Endothelial cell of umbilical vein (primary cell): Measurements from ENCODE around the gene ITGA8.

Source experiments
- EZH2 ChIP-seq: IDR thresholded peaks from 2 replicates; pipeline ENCODE4 v1.6.1; 2012; ENCODE audit warnings: borderline replicate concordance, low read depth, mild to moderate bottlenecking, moderate library complexity, low read length, inconsistent platforms; ENCODE audit not compliant: severe bottlenecking
- POLR2A ChIP-seq: IDR thresholded peaks from 2 replicates; pipeline ENCODE4 v1.6.1; 2012; ENCODE audit warnings: low read depth, mild to moderate bottlenecking, control low read depth, low read length
- TF ChIP-seq, protein P1 (sequence below), 2 donors: IDR thresholded peaks; 1 replicate in 1 of 2; 2 replicates in 1 of 2; pipeline ENCODE4 v1.5.1; 2011; ENCODE audit warnings: low read length in 2 of 2, mild to moderate bottlenecking in 2 of 2, moderate library complexity in 2 of 2, control low read depth in 1 of 2, inconsistent platforms in 1 of 2, low read depth in 1 of 2; ENCODE audit not compliant: insufficient read depth in 1 of 2; ENCODE audit errors: extremely low read depth in 1 of 2

DNA sequence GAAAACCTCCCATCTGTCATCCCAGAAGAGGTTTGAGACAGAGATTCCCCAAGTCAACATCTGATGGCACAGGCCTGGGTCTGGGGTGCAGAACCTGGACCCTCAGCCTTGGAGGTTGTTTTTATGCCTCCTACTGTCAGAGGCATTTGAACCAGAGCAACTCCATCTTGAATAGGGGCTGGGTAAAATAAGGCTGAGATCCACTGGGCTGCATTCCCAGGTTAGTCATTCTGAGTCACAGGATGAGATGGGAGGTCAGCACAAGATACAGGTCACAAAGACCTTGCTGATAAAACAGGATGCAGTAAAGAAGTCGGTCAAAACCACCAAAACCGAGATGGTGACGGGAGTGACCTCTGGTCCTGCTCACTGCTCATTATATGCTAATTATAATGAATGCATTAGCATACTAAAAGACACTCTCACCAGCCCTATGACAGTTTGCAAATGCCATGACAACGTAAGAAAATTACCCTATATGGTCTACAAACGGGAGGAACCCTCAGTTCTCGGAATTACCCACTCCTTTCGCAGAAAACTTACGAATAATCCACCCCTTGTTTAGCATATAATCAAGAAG, 92.0 kb downstream of the ITGA8 start:
- no peak for TF ChIP-seq EZH2
- TF ChIP-seq, protein P1, sequence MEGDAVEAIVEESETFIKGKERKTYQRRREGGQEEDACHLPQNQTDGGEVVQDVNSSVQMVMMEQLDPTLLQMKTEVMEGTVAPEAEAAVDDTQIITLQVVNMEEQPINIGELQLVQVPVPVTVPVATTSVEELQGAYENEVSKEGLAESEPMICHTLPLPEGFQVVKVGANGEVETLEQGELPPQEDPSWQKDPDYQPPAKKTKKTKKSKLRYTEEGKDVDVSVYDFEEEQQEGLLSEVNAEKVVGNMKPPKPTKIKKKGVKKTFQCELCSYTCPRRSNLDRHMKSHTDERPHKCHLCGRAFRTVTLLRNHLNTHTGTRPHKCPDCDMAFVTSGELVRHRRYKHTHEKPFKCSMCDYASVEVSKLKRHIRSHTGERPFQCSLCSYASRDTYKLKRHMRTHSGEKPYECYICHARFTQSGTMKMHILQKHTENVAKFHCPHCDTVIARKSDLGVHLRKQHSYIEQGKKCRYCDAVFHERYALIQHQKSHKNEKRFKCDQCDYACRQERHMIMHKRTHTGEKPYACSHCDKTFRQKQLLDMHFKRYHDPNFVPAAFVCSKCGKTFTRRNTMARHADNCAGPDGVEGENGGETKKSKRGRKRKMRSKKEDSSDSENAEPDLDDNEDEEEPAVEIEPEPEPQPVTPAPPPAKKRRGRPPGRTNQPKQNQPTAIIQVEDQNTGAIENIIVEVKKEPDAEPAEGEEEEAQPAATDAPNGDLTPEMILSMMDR (IDR thresholded peaks at IDR 0.05; ENCODE audit: extremely low read depth in 1 of 2, insufficient read depth in 1 of 2, low read depth in 1 of 2, low read length in 2 of 2): no peak
- no peak for TF ChIP-seq POLR2A
